Ectodermal cell (in vitro differentiated cells): ENCODE measurements around the gene IL4R.

ENCODE experiments used
- H3K27ac ChIP-seq: 2 replicates; pipeline ENCODE4 v1.7.0; 2013; ENCODE audit warnings: mild to moderate bottlenecking, low read depth, low read length; ENCODE audit not compliant: insufficient read depth, poor library complexity, severe bottlenecking
- H3K27me3 ChIP-seq: 2 replicates; pipeline ENCODE4 v1.7.0; 2013; ENCODE audit warnings: mild to moderate bottlenecking, low read length; ENCODE audit not compliant: insufficient read depth, control insufficient read depth, poor library complexity, severe bottlenecking
- H3K36me3 ChIP-seq: one replicate; pipeline ENCODE4 v1.7.0; 2013; ENCODE audit warnings: low read length; ENCODE audit not compliant: control insufficient read depth, insufficient read depth
- H3K4me1 ChIP-seq: one replicate; pipeline ENCODE4 v1.7.0; 2013; ENCODE audit warnings: low read length; ENCODE audit not compliant: control insufficient read depth, insufficient read depth
- H3K4me3 ChIP-seq: 2 replicates; pipeline ENCODE4 v1.7.0; 2013; ENCODE audit warnings: low read depth, low read length, control low read depth; ENCODE audit not compliant: insufficient read depth
- H3K9me3 ChIP-seq: 2 replicates; pipeline ENCODE4 v1.7.0; 2013; ENCODE audit warnings: mild to moderate bottlenecking, low read length, moderate library complexity; ENCODE audit not compliant: control insufficient read depth
- WGBS, 2 experiments: methylation state at CpG; one replicate each; pipeline ENCODE4 v1.1.7; 2013; ENCODE audit warnings: missing lambda C conversion rate in 2 of 2; 5-methylcytosine and 5-hydroxymethylcytosine counted together

Gene IL4R

DNA sequence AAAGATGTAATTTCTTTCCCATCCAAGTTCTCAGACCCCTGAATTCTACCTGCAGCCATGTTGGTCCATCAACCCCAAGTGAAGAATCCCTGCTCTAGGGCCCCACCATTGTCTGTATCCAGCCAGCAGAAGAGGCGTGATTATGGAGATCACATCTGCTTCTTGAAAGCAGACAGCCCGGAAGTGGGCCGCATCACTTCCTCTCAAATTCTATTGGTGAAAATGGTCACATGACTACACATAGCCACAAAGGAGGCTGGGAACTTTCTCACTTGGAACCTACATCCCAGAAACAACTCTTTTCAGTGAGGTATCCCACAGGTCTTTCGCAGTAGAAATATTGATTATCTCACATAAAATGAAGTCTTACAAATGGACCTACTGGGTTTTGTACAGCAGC lies 40.1 kb downstream of the IL4R start:
- no peaks in the 10 kb centered on the region for H3K9me3 ChIP-seq
- H3K27ac ChIP-seq: no peak overlapping the region
- H3K27me3 ChIP-seq: no peaks in the 10 kb centered on the region
- no peak overlapping the region for H3K4me3 ChIP-seq
- H3K4me1 ChIP-seq: no peaks in the 10 kb centered on the region
- WGBS, 2 experiments: 93 to 97% methylated on average over 4 of the region's 4 CpGs
- H3K36me3 ChIP-seq: peaks cover 2% of the 10 kb centered on the region

DNA sequence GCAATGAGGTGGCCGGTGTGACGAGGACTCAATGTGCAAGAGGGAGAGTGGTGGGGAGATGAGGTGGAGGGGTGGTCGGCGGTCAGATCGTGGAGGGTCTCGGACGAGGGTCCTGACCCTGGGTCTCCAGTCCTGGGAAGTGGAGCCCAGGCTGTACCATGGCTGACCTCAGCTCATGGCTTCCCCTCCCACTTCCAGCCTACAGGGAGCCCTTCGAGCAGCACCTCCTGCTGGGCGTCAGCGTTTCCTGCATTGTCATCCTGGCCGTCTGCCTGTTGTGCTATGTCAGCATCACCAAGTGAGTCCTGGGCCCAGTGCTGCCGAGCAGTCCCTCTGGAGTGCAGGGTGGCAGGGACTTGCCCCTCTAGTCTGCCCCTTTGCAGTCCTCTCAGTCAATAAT lies 41.8 kb downstream of the IL4R start:
- Histone ChIP-seq H3K4me3 (no peak overlapping the region), H3K27ac (no peak overlapping the region), H3K9me3 (no peaks in the 10 kb centered on the region), H3K27me3 (no peaks in the 10 kb centered on the region), H3K36me3 (peaks cover 2% of the 10 kb centered on the region), H3K4me1 (no peaks in the 10 kb centered on the region)
- WGBS, 2 experiments: 76 to 81% methylated on average over 12 of the region's 12 CpGs

DNA sequence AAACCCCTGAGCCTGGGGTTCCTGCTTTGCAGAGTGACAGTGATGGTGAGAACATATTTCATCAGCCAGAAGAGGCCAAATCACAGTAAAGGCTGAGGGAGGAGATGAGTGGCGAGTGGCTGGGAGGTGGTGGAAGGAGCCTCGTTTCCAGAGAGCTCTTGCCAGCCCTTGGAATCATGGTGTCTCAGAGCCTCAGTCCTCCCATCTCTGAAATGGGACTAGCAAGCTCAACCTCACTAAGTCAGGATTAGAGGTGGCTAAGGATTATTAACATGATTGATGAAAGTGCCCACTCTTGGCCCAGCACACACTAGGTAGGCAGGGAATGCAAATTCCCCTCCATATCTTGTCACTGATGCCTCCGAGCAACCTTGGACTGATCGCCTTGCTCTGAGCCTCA lies 43.0 kb downstream of the IL4R start:
- Histone ChIP-seq H3K9me3 (no peaks in the 10 kb centered on the region), H3K27me3 (no peaks in the 10 kb centered on the region), H3K4me1 (no peaks in the 10 kb centered on the region), H3K36me3 (peaks cover 2% of the 10 kb centered on the region), H3K4me3 (no peak overlapping the region), H3K27ac (no peak overlapping the region)
- WGBS, 2 experiments: 91 to 92% methylated on average over 4 of the region's 4 CpGs

- no peaks in the 10 kb centered on the region for H3K9me3 ChIP-seq
- H3K27me3 ChIP-seq: no peaks in the 10 kb centered on the region
- H3K36me3 ChIP-seq: no peaks in the 10 kb centered on the region
- H3K27ac ChIP-seq: no peak overlapping the region
- 91 to 94% methylated on average over 4 of the region's 4 CpGs for WGBS, 2 experiments
- no peaks in the 10 kb centered on the region for H3K4me1 ChIP-seq
- no peak overlapping the region for H3K4me3 ChIP-seq
Observed at GRCh38 chr16:27359051-27359450, 45.3 kb downstream of the IL4R start.

DNA sequence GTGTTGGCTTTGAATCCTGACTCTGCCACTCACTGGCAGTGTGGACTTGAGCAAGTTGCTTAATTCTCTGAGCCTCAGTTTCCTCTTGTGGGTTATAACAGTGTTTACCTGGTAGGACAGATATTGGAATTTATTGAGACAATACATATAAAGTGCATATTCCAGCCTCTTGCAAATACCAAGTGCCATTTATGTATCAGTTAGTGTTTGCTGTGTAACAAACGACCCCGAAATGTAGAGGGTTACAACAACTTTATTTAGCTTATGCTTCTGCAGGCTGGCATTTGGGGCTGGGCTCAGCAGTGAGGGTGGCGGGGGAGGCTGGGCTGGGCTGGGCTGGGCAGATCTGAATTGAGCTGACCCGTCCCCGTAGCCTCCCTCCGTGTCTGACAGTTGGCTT lies 45.8 kb downstream of the IL4R start:
- H3K36me3 ChIP-seq: no peaks in the 10 kb centered on the region
- H3K4me3 ChIP-seq: no peak overlapping the region
- 74 to 79% methylated on average over 6 of the region's 6 CpGs for WGBS, 2 experiments
- H3K4me1 ChIP-seq: no peaks in the 10 kb centered on the region
- H3K27me3 ChIP-seq: no peaks in the 10 kb centered on the region
- H3K9me3 ChIP-seq: no peaks in the 10 kb centered on the region
- H3K27ac ChIP-seq: no peak overlapping the region

DNA sequence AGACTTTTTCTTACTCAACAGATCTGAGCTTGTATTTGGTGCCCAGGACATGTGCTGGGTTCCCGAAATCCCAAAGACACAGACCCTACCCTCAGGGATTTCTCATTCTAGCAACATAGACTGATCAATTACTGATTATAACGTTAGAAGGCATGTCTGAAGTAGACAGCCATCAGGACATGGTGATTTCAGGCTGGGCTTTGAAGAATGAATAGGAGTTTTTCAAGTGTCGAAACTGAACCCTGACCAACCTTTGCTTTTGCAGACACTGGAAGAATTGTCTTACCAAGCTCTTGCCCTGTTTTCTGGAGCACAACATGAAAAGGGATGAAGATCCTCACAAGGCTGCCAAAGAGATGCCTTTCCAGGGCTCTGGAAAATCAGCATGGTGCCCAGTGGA lies 48.2 kb downstream of the IL4R start:
- Histone ChIP-seq H3K4me1 (no peaks in the 10 kb centered on the region), H3K27me3 (no peaks in the 10 kb centered on the region), H3K4me3 (no peak overlapping the region), H3K36me3 (no peaks in the 10 kb centered on the region), H3K27ac (no peak overlapping the region), H3K9me3 (no peaks in the 10 kb centered on the region)
- WGBS, 2 experiments: 93 to 95% methylated on average over 3 of the region's 3 CpGs

GRCh38 chr16:27362570-27363245 lies 48.9 kb downstream of the IL4R start:
- H3K27ac ChIP-seq: no peak overlapping the region
- no peaks in the 10 kb centered on the region for H3K27me3 ChIP-seq
- 93 to 94% methylated on average over 16 of the region's 16 CpGs for WGBS, 2 experiments
- H3K36me3 ChIP-seq: no peaks in the 10 kb centered on the region
- H3K4me3 ChIP-seq: no peak overlapping the region
- H3K4me1 ChIP-seq: no peaks in the 10 kb centered on the region
- no peaks in the 10 kb centered on the region for H3K9me3 ChIP-seq

GRCh38 chr16:27363246-27363632 lies 49.5 kb downstream of the IL4R start:
- Histone ChIP-seq H3K4me1 (no peaks in the 10 kb centered on the region), H3K4me3 (no peak overlapping the region), H3K27me3 (no peaks in the 10 kb centered on the region), H3K36me3 (no peaks in the 10 kb centered on the region), H3K27ac (no peak overlapping the region), H3K9me3 (no peaks in the 10 kb centered on the region)
- WGBS, 2 experiments: 92% methylated on average over 5 of the region's 5 CpGs

- Histone ChIP-seq H3K9me3 (no peaks in the 10 kb centered on the region), H3K4me1 (no peaks in the 10 kb centered on the region), H3K27me3 (no peaks in the 10 kb centered on the region), H3K4me3 (no peak overlapping the region), H3K27ac (no peak overlapping the region), H3K36me3 (no peaks in the 10 kb centered on the region)
- 92 to 95% methylated on average over 9 of the region's 9 CpGs for WGBS, 2 experiments
Observed at GRCh38 chr16:27363797-27364196, 50.0 kb downstream of the IL4R start.

- Histone ChIP-seq H3K27ac (no peak overlapping the region), H3K36me3 (no peaks in the 10 kb centered on the region), H3K4me1 (no peaks in the 10 kb centered on the region), H3K9me3 (no peaks in the 10 kb centered on the region), H3K4me3 (no peak overlapping the region), H3K27me3 (no peaks in the 10 kb centered on the region)
- WGBS, 2 experiments: 89 to 95% methylated on average over 6 of the region's 6 CpGs
Observed at GRCh38 chr16:27364493-27365141, 50.8 kb downstream of the IL4R start.
